Chondrocyte (in vitro differentiated cells): ENCODE results near the gene THUMPD2. TPM values are rescaled to one million over a fixed set of nuclear protein-coding genes. Genes with fewer than 3 reads are reported as not detected.

ENCODE experiments used
- DNase-seq: peaks from one replicate; pipeline ENCODE4 v3.0.0; 2021; ENCODE audit warnings: mixed read lengths, low spot score
- H3K27ac Mint-ChIP-seq: one replicate; pipeline ENCODE4 v1.8.0; 2021; ENCODE audit warnings: mild to moderate bottlenecking, moderate library complexity, mixed read lengths; ENCODE audit not compliant: unreplicated experiment
- H3K27me3 Mint-ChIP-seq: 2 replicates; pipeline ENCODE4 v1.8.0; 2021; ENCODE audit warnings: low read depth, mixed read lengths
- H3K36me3 Mint-ChIP-seq: 2 replicates; pipeline ENCODE4 v1.8.0; 2021; ENCODE audit warnings: low read depth, mixed read lengths
- H3K4me1 Mint-ChIP-seq: 2 replicates; pipeline ENCODE4 v1.8.0; 2021; ENCODE audit warnings: low read depth, mild to moderate bottlenecking, mixed read lengths
- H3K4me3 Mint-ChIP-seq: one replicate; pipeline ENCODE4 v1.8.0; 2021; ENCODE audit warnings: mild to moderate bottlenecking, moderate library complexity, mixed read lengths; ENCODE audit not compliant: unreplicated experiment
- H3K9me3 Mint-ChIP-seq: 2 replicates; pipeline ENCODE4 v1.8.0; 2021; ENCODE audit warnings: low read depth, mixed read lengths
- total RNA-seq: library from RNA; stranded (reverse); gene quantifications from 3 replicates; pipeline ENCODE4 v1.2.1, GENCODE V29; 2021
- TF ChIP-seq, protein P1 (sequence below): fragments of 200-600 bp; sonication (generic); IDR thresholded peaks from 2 replicates; pipeline ENCODE4 v1.5.0; 2021; ENCODE audit warnings: antibody characterized with exemption, mild to moderate bottlenecking, moderate library complexity

THUMPD2 gene
- total RNA-seq, 1 donor from 2014 or later: 8.2 TPM

DNA sequence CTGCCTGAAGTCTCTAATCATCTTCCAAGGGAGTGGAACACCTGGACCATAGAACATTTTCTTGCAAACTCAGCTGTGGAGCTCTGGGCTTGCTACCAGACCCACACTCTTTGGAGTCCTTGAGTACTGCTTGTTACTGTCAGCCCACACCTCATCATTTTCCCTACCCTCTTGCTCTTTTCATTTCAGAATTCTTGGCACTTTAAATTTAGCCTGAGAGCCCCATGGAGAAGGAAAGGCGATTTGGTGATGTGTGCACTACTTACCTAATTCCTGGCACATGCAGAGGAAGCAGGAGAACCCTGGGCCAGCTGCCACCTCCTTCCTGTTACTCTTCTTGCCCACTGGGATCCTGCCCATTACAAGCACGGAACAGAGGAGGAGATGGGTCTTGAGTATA lies 81.6 kb downstream of the THUMPD2 start:
- Mint-ChIP-seq H3K4me3 (no peak overlapping the region), H3K27me3 (no peaks in the 10 kb centered on the region), H3K36me3 (peaks cover 8% of the 10 kb centered on the region), H3K27ac (no peak overlapping the region), H3K9me3 (peaks cover 26% of the 10 kb centered on the region), H3K4me1 (peaks cover 31% of the 10 kb centered on the region)
- TF ChIP-seq, protein P1, sequence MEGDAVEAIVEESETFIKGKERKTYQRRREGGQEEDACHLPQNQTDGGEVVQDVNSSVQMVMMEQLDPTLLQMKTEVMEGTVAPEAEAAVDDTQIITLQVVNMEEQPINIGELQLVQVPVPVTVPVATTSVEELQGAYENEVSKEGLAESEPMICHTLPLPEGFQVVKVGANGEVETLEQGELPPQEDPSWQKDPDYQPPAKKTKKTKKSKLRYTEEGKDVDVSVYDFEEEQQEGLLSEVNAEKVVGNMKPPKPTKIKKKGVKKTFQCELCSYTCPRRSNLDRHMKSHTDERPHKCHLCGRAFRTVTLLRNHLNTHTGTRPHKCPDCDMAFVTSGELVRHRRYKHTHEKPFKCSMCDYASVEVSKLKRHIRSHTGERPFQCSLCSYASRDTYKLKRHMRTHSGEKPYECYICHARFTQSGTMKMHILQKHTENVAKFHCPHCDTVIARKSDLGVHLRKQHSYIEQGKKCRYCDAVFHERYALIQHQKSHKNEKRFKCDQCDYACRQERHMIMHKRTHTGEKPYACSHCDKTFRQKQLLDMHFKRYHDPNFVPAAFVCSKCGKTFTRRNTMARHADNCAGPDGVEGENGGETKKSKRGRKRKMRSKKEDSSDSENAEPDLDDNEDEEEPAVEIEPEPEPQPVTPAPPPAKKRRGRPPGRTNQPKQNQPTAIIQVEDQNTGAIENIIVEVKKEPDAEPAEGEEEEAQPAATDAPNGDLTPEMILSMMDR: no peak
- no peak for DNase-seq

DNA sequence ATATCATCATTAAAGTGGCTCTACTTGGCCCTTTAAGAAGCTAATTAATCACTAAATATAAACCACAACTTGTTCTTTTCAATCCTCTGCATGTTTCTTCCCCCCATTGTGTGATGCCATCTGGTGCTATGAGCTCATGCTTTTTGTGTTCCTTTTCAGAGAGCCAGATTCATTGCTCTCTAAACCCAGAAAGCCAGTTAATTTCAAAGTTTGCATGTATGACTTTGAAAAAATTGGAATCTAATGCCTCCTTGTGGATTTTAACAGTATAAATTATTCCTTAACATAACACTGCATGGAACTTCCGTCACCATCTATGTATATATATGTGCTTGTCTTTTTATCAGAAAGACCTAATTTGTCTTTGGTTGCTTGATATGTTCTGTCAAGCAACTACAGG lies 82.2 kb downstream of the THUMPD2 start:
- Mint-ChIP-seq H3K4me1 (peaks cover 31% of the 10 kb centered on the region), H3K9me3 (peaks cover 22% of the 10 kb centered on the region), H3K36me3 (peaks cover 6% of the 10 kb centered on the region), H3K4me3 (no peak overlapping the region), H3K27me3 (no peaks in the 10 kb centered on the region), H3K27ac (peak overlapping the region; percentile 81)
- TF ChIP-seq, protein P1: peak; percentile 85
- no peak for DNase-seq

DNA sequence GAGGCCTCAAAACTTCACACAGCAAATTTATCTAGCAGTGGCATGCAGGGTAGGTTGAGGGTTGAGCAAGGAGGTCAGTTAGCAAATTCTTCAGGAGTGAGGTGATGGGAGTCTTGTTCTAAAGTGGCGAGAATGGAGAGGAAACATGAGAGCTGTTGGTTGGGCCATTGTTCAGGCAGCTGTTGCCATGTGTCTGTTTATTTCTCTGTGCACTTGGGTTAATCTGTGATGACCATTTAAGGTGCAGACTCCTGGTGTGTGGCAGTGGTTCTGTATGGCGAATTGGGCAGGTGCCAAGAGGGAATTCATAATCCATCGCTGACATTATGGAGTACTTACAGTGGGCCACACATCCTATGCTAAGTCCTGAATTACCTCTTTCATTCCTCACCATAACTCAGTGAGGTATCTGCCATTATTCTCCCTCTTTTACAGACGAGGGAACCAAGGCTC lies 82.9 kb downstream of the THUMPD2 start:
- Mint-ChIP-seq H3K9me3 (peaks cover 20% of the 10 kb centered on the region), H3K4me3 (no peak overlapping the region), H3K27me3 (no peaks in the 10 kb centered on the region), H3K27ac (peak overlapping the region; percentile 81), H3K36me3 (peaks cover 6% of the 10 kb centered on the region), H3K4me1 (peaks cover 31% of the 10 kb centered on the region)
- DNase-seq: no peak
- TF ChIP-seq, protein P1: no peak

DNA sequence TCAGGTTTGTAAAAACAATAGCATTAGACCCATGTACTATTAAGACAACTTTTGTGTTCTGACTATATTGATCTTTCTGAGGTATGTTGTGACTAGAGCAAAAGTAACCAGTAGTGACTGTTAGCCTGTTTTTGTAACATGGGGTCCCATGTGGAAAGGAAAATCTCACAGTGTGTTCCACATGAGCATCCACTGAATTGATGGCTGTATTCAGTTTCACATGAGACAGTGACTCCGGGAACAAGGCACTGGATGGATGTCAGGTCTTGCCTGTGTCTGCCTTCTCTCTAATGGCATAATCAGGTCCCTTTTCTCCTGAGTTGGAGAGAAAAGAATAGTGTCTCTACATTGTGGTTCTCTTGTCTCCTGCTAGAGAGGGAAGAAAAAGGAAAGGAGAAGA lies 85.8 kb downstream of the THUMPD2 start:
- no peaks in the 10 kb centered on the region for H3K27me3 Mint-ChIP-seq
- peaks cover 27% of the 10 kb centered on the region for H3K4me1 Mint-ChIP-seq
- no peak overlapping the region for H3K27ac Mint-ChIP-seq
- no peak overlapping the region for H3K4me3 Mint-ChIP-seq
- H3K36me3 Mint-ChIP-seq: peaks cover 3% of the 10 kb centered on the region
- TF ChIP-seq, protein P1: no peak
- peaks cover 13% of the 10 kb centered on the region for H3K9me3 Mint-ChIP-seq
- no peak for DNase-seq

DNA sequence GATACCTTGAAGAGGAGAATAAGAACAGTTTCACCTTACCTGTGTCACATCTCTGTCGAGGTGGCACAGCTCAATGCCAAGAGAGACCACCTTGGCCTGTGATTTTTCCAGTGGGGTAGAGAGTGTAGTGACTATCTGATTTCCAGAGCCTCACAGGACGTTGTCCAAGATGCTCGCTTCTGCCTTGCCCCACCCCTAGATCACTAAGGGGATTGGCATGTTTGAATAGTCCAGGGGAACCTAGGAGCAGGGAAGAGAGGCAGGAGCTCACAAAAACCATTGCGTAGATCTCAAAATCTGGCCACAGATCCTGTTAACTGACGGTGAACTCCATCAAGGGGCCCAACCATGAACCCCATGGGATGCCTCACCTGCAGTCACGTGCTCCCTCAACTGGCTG lies 89.2 kb downstream of the THUMPD2 start:
- H3K4me1 Mint-ChIP-seq: peaks cover 2% of the 10 kb centered on the region

More for the DNA sequence above, 89.2 kb downstream of the THUMPD2 start:
- no peak overlapping the region for H3K4me3 Mint-ChIP-seq
- TF ChIP-seq, protein P1: no peak
- H3K36me3 Mint-ChIP-seq: peaks cover 3% of the 10 kb centered on the region
- H3K27me3 Mint-ChIP-seq: no peaks in the 10 kb centered on the region
- no peak for DNase-seq
- H3K9me3 Mint-ChIP-seq: peaks cover 13% of the 10 kb centered on the region
- H3K27ac Mint-ChIP-seq: no peak overlapping the region
